Ammon's horn (tissue), 1 donor: ENCODE data around the gene ARHGAP30.
A peak's percentile ranks its signal among the peaks of the same experiment; 100 is the strongest.
"Not testable (repeated sequence)": the region's sequence is repeated elsewhere in the genome, so short reads cannot be mapped to it uniquely, and the experiment has no call there.

Experiments used
- DNase-seq: peaks from one replicate; pipeline ENCODE4 v3.0.0-alpha.2; 2016; ENCODE audit warnings: low spot score

Gene ARHGAP30

DNA sequence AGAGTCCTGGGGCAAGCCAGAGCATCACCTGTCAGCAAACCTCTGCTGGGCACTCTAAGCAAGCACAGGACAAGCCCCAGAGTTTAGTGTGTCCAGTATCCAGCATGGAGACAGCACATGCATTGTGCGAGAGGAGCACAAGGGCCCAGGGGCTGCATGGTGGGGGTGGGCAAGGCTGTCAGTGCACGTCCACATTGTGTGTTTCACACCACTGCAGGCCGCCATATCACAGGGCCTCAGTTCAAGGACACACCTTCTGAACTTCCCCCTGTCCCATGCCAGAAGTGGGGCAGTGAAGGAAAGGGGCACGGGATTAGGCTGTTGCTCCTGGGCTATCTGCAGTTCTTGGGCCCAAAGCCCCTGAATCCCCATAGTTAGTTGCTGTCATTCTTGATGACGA lies 30.1 kb downstream of the ARHGAP30 start:
- DNase-seq: no peak

DNA sequence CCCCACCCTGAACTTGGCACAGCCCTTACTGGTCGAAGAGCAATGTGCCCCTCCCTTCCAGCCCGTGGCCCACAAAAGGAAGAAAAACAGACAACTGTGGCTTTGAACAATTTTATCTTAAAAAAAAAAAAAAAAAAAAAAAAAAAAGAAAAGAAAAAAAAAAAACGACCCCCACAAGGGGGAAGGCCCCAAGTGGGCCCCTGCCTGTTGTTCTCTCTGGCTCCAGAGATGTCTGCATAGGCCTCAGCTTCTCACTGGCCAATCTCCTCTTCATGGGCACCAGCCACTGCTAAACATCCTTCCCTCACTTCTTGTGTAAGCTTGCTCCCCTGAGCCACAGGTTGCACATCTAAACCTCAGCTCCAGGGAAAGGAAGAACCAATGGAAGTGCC lies 30.5 kb downstream of the ARHGAP30 start:
- no peak for DNase-seq

DNA sequence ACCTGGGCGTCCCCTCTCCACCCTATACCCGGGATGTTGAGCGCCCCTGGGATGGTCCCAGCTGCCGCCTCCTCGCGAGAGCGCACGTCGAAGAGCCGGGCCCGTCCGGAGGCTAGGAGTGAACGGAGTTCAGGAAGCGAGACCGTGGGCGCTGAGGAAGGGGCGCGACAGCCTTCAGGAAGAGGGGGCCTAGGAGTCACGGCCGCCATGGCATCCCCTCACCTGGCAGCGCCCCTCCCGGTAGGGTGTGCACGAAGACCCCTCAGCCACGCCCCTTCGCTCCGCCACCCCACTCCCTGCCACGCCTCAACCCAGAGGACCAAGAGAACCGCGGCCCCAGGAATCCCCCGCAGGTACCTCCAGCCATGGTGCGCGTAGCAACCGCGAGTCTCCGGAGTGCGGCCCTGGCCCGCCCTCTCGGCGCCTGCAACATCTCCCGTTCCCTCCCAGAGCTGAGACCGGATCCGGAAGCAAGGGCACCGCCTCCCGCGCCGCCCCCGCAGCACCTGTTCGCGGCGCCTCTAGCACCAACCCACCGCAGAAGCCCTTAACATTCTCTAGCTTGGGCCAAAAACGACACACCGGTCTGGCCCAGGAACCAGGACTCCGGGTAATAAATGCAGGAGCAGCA lies 31.1 kb downstream of the ARHGAP30 start, which contains the start of gene TSTD1:
Gene TSTD1 (minus strand): TSS at position 442 of the 631 bp plus-strand sequence. CDS start 75 bp downstream, at position 367.
- DNase-seq: peak; percentile 61

DNA sequence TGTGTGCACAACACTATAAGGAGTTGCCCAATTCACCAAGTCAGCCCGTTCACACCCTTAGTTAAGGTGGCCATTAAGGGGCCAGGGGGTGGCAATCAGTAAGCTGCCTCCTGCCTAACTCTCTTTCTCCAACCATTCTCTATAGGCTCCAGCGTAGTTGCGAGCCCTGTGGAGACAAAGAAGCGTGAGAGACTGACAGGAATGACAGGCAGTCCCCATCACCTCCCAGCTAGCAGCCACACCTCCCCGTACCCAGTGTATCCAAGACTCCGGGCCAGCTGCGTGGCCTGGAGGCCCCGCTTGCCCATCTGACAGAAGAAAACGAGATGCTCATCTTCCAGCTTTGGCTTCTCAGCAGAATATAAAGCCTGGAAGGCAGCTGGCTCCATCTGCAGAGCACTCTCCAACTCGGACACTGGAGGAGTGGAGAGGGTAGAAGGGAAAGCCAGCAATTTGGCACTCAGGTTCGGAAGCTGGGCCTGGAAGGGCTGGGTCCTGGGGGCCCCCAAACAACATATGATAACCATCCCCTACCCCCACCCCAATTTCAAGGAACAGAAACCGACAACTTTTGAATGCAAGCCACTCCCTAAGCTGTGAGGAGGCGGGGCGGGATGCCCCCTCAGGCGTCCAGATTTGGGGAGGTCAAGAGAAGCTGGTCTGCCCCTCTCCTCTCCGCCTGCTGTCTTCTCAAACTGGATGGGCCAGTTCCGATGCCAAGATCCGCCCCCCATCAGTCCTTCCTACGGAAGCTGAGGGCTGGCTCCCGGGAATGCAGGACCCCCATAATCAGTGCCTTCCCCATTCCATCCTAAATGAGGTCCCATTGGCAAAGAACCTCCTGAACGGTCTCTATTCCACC lies 31.8 kb downstream of the ARHGAP30 start:
- no peak for DNase-seq

DNA sequence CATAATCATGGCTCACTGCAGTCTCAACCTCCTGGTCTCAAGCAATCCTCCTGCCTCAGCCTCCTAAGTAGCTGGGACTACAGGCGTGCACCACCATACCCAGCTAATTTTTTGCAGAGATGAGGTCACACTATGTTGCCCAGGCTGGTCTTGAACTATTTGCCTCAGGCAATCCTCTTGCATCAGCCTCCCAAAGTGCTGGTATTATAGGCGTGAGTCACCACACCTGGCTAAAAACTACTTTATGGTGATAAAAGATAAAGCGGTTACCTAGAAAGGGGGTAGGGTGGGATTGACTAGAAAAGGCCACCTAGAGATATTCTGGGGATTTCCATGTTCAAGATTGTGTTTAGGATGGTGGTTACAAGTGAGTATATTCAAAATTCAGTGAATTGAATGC lies 35.9 kb downstream of the ARHGAP30 start:
- no peak for DNase-seq

DNA sequence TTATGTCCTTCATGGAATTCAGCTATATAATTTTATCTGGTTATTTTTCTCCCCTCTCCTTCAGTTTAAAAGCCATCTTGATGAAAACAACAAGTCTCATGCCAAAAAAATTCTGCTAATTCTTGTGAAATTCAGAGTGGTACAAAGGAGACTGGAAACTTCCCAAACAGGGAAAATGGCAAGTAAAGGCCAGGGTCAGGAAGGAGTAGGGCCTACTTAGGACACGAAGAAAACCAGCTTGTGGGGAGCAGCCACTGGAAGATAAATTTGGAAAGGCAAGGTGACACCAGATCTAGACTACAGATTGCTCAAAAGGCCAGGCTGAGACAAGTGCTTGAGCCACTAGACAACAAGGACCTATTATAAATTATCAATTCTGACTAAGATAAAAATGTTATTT lies 37.3 kb downstream of the ARHGAP30 start:
- DNase-seq: no peak

DNA sequence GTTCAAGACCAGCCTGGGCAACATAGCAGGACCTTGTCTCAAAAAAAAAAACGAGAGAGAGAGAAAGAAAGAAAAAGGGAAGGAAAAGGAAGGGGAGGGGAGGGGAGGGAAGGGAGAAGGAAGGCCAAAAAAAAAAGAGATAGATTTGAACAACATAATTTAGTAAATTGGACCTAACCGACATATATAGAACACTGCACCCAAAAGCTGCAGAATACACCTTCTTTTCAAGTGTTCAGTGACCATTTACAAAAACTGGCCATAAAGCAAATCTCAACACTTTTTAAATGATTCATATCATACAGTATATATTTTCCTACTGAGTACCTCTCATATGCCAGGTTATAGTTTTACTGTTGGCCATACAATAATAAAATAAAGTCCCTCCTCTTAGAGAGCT lies 37.8 kb downstream of the ARHGAP30 start:
- DNase-seq: no peak

DNA sequence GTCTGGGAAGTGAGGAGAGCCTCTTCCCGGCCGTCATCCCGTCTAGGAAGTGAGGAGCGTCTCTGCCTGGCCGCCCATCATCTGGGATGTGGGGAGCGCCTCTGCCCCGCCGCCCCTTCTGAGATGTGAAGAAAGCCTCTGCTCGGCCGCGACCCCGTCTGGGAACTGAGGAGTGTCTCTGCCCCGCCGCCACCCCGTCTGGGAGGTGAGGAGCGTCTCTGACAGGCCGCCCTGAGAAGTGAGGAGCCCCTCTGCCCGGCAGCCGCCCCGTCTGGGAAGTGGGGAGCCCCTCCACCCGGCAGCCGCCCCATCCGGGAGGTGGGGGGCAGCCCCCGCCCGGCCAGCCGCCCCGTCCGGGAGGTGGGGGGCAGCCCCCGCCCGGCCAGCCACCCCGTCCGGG lies 40.2 kb downstream of the ARHGAP30 start:
- not testable (repeated sequence) for DNase-seq

DNA sequence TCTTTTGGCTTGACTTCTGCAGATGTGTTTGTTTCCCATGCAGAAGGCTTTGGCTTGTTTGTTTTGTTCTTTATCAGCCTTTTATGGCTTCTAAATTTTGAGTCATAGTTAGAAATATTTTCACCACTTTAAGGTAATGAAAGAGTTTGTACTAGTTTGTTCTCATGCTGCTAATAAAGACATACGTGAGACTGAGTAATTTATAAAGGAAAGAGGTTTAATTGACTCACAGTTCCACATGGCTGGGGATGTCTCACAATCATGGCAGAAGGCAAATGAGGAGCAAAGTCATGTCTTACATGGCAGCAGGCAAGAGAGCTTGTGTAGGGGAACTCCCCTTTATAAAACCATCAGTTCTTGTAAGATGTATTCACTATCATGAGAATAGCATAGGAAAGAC lies 42.7 kb downstream of the ARHGAP30 start:
- not testable (repeated sequence) for DNase-seq

DNA sequence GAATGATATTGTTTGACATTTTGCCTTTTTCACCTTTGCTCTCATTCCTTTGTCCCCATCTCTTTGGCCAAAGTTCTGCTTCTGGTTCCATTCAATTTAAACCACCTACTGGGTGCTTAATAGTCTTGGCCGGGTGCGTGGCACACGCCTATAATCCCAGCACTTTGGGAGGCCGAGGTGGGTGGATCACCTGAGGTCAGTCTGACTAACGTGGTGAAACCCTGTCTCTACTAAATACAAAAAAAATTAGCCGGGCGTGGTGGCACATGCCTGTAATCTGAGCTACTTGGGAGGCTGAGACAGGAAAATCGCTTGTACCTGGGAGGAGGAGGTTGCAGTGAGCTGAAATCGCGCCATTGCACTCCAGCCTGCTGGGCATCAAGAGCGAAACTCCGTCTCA lies 47.3 kb downstream of the ARHGAP30 start:
- not testable (repeated sequence) for DNase-seq

DNA sequence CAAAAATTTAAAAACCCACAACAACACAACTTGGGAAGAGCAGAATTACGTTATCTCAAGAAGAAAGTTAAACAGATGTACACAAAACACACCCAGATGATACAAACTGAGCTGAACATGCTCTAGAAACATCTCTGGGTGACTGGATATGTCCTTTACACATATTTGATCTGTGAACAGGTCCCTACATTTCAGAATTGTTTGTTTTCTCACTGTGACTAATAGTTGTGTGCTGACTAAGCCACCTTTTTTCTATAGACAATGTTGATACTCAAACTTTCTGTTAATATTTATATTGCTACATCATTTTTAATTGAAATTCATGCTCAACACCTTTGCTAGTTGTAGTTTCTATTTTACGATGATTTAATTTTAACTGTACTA lies 47.7 kb downstream of the ARHGAP30 start:
- DNase-seq: no peak

DNA sequence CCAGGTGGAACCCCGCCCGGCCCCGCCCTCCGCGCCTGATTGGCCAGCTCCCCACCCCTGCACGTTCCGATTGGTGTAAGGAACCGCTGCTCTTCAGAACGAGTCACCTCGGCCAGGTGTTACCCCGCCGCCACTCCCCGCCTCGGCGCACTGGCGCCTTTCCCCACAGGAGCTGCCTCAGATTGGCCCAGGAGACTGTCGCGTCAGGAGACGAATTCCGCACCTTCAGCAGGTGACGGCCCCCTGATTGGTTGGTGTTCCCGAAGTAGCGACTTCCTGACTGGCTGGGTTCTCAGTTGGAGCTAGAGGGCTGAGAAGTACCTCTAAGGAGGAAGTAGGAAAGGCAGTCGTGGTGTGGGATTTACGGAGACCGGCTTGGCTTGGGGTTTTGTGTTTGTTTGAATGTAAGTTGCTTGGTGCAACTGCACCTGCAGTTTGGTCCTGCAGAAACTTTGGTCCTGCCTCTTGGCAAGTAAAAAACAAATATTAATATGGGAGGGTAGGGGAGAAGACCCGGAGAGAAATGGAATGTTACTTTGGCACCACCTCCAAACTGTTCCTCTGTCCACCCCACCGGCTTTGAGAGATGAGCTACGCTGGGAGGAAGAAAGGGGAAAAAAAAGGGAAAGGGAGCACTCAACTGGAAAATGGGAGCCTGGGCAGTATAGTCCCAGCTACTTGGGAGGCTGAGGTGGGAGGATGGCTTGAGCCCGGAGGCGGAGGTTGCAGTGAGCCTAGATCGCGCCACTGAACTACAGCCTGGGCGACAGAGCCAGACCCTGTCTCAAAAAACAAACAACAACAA lies 48.3 kb downstream of the ARHGAP30 start:
- peak; percentile 54 for DNase-seq

DNA sequence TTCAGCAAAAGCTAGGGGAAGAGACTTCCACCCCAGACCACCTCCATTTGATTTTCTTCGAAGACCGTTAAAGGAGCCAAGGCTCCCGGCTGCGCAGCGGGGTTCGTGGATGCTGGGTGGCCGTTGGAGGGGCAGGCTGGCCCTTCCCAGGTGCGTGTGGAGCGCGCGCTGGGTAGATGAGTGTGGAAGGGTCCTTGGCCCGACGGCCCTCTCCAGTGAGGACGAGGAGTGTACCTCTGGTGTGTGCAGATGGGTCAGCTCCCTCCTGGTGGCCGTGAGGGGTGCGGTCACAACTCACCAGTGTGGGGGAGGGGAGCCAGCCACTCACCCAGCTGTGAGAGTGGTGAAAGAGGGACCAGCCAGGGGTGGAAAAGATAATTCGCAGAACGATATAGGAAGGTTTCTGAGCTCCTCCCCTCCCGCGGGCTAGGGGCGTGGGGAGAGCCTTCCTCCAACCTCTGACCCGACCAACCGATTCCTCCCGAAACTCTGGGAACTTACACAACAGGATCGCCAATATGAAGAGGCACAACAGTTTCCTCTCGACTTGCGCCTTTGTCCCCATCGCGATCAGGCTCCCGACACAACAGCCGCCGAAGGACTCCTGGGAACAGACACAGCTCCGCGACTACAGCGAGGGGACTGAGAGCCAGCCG lies 49.1 kb downstream of the ARHGAP30 start, which contains the start of gene F11R:
Gene F11R (minus strand): TSS at position 644 of the 656 bp plus-strand sequence. CDS start 79 bp downstream, at position 565.
- no peak for DNase-seq

DNA sequence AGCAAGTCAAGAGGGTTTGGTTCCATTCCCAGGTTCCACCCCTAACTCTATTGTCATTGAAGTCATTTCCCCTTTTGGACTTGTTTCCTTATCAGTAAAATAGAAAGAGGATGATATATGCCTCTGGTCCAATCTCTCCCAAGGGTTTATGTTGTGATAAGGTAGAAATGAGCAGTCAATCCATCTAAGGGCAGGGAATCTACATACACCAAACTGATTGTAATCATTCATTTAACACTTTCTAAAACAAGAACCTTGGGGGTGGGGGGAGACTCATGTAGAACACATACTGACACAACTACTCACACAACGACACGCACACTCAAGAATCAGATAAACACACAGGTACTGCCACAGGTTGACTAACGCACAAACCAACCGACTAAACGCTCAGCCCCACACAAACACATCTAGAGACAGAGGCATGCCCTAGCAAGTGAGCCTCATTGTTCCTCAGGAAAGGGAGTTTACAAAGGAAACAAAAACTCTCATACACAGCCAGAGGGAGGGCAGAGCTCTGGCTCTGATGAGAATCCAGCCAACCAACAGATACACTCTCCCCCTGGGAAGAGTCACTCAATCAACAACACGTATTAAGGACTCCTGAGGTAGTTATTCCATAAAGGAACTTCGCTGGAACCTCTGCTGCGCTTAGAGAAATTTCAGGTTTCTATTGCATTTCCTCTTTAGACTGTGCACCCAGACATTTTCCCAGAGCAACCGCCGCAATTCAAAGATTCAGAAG lies 49.8 kb downstream of the ARHGAP30 start:
- DNase-seq: no peak

DNA sequence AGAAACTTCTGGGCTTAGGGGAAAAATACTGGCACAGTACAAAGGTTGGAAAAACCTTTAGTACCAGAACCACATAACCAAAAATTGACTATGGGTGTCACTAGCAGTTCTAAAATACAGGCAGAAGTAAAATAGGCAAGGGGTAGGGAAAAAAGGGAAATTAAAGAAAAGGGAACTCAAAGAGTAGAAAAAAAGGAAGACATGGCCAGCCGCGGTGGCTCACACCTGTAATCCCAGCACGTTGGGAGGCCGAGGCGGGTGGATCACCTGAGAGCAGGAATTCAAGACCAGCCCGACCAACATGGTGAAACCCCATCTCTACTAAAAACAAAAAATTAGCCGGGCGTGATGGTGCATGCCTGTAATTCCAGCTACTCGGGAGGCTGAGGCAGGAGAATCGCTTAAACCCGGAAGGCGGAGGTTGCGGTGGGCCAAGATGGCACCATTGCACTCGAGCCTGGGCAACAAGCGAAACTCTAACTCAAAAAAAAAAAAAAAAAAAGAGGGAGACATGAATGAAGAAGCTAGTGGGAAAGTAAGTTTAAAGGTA lies 50.5 kb downstream of the ARHGAP30 start:
- DNase-seq: not testable (repeated sequence)

DNA sequence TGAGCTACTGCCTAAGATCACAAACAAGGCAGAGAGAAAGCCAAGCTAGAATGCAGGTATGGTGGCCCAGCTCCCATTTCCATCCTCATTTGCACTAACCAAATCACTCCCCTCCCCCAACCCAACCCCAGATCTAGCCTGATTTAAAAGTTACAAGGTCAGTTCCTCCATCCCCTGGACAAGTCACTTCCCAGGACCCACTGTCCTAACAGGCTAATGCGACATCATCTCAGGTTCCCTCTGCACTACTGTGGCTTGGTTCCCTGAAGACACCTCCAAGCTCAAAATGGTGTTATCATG lies 51.1 kb downstream of the ARHGAP30 start:
- no peak for DNase-seq

DNA sequence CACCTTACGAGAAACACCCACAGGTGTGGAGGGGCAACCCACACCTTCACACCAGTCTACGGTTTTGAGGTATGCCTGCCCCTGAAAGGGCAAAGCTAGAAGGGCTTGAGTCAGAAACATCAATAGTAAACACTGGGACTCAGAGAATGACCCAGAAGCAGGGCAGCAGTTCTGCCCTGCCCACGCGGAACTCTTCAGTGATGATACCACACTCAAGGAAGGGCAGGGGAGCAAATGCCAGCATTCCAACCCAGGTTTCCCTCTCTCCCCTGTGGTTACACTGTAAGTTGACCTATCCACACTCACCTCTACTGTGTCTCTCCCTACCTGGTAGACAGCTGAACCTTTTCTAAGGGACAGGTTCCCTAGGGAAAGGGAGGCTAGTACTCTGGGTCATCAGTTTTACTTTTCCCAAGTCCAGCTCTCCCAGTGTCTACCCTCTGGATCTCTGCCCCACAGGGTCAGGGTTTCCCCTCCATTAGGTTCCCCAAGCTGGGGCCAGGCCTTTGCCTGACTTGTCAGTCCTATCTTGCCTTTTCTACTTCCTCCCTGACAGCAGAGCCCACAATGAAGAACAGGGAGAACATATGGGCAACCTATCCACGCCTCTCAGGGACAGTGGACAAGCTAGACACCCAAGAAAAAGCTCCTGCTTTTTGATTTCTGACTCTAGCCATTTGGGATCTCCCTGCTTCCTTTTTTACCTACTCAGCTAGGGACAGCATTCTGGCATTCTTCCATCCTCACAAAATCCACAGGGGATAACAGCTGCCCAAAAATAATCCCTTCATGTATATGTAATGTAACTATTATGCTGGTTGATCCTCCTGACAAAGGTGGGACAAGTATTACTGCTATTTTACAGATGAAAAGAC lies 51.7 kb downstream of the ARHGAP30 start:
- no peak for DNase-seq

DNA sequence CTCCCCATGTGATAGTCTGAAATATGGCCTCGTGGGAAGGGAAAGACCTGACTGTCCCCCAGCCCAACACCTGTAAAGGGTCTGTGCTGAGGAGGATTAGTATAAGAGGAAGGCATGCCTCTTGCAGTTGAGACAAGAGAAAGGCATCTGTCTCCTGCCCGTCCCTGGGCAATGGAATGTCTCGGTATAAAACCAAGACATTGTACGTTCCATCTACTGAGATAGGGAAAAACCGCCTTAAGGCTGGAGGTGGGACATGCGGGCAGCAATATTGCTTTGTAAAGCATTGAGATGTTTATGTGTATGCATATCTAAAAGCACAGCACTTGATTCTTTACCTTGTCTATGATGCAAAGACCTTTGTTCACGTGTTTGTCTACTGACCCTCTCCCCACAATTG lies 52.5 kb downstream of the ARHGAP30 start:
- DNase-seq: not testable (repeated sequence)

DNA sequence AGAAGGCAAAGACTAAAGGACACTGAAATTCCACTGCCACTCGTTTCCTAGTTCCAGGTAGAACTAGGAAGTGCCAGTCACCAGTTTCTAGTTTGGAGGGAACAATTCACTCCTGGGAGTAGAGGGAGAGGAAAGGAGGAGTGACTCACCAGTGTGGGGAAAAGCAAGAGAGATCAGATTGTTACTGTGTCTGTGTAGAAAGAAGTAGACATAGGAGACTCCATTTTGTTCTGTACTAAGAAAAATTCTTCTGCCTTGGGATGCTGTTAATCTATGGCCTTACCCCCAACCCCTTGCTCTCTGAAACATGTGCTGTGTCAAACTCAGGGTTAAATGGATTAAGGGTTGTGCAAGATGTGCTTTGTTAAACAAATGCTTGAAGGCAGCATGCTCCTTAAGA lies 53.0 kb downstream of the ARHGAP30 start:
- not testable (repeated sequence) for DNase-seq
